Lower leg skin (tissue), 4 donors: ENCODE measurements around the gene SLC39A11. TPM values are rescaled to one million over a fixed set of nuclear protein-coding genes. Genes with fewer than 3 reads are reported as not detected.

Experiments used
- DNase-seq, 2 donors: peaks; one replicate each; pipeline ENCODE4 v3.0.0-alpha.2; 2019; ENCODE audit warnings: low spot score in 2 of 2
- H3K4me3 ChIP-seq: fragments of 200-600 bp; sonication (generic); 2 replicates; pipeline ENCODE4 v1.5.1; 2017; ENCODE audit warnings: mild to moderate bottlenecking, low read depth; ENCODE audit not compliant: poor library complexity, severe bottlenecking
- CTCF ChIP-seq, 3 donors: fragments of 450-650 bp; IDR thresholded peaks; one replicate each; pipeline ENCODE4 v1.5.1; 2016; ENCODE audit warnings: antibody characterized with exemption in 3 of 3, mild to moderate bottlenecking in 3 of 3, moderate library complexity in 2 of 3
- POLR2A ChIP-seq, 2 donors: fragments of 450-650 bp; IDR thresholded peaks; one replicate each; pipeline ENCODE4 v1.6.1; 2016 to 2017; ENCODE audit warnings: antibody characterized with exemption in 2 of 2, mild to moderate bottlenecking in 1 of 2, moderate library complexity in 1 of 2
- WGBS, 2 donors: methylation state at CpG; one replicate each; pipeline ENCODE4 v1.1.5; 2018; 5-methylcytosine and 5-hydroxymethylcytosine counted together
- intact Hi-C: fragments of 100-400 bp; cut with DNase I; formaldehyde crosslinking; loops from one replicate; pipeline ENCODE4 v1.15.0; 2023; ENCODE audit warnings: low total_unique reads
- total RNA-seq, 4 donors: library from RNA; depleted of rRNA; stranded (reverse); fragments of >200 nt; gene quantifications; one replicate each; pipeline ENCODE4 v1.1.0, GENCODE V29; 2016

Gene SLC39A11
- total RNA-seq, 4 donors from 2014 or later, result 41.6 to 59.0 (median 47.1) TPM

- intact Hi-C loops, result no loop called here
- H3K4me3 ChIP-seq, result no peak overlapping the region
- no peak for DNase-seq
- 79 to 97% methylated on average over 9 of the region's 9 CpGs for WGBS, 2 donors
- TF ChIP-seq POLR2A (IDR thresholded peaks at IDR 0.05), result no peak
- TF ChIP-seq CTCF (IDR thresholded peaks at IDR 0.05), result no peak
Measured at GRCh38 chr17:72984145-72984925, 108.2 kb downstream of the SLC39A11 start.

- intact Hi-C loops, result no loop called here
- no peak overlapping the region for H3K4me3 ChIP-seq
- TF ChIP-seq POLR2A (IDR thresholded peaks at IDR 0.05) (no peak), CTCF (IDR thresholded peaks at IDR 0.05) (no peak)
- 84 to 86% methylated on average over 3 of the region's 3 CpGs for WGBS, 2 donors
- no peak for DNase-seq
Measured at GRCh38 chr17:72982680-72983079, 109.8 kb downstream of the SLC39A11 start.

GRCh38 chr17:72978593-72979218 lies 113.8 kb downstream of the SLC39A11 start:
- WGBS, 2 donors, result 85 to 89% methylated on average over 9 of the region's 9 CpGs
- intact Hi-C loops, result no loop called here

GRCh38 chr17:72977771-72978417 lies 114.6 kb downstream of the SLC39A11 start:
- no peak for TF ChIP-seq POLR2A (IDR thresholded peaks at IDR 0.05)
- no peak for TF ChIP-seq CTCF (IDR thresholded peaks at IDR 0.05)
- H3K4me3 ChIP-seq, result no peak overlapping the region
- 72 to 79% methylated on average over 20 of the region's 20 CpGs for WGBS, 2 donors
- no peak for DNase-seq
- intact Hi-C loops, result no loop called here

More at GRCh38 chr17:72978593-72979218, 113.8 kb downstream of the SLC39A11 start:
- no peak for TF ChIP-seq CTCF (IDR thresholded peaks at IDR 0.05)
- TF ChIP-seq POLR2A (IDR thresholded peaks at IDR 0.05), result no peak
- no peak for DNase-seq
- no peak overlapping the region for H3K4me3 ChIP-seq

GRCh38 chr17:72976971-72977770 lies 115.3 kb downstream of the SLC39A11 start:
- 42 to 46% methylated on average over 12 of the region's 12 CpGs for WGBS, 2 donors
- peak in 1 of 2 donors; percentile 18 for DNase-seq
- intact Hi-C loops, result no loop called here
- no peak for TF ChIP-seq POLR2A (IDR thresholded peaks at IDR 0.05)
- no peak for TF ChIP-seq CTCF (IDR thresholded peaks at IDR 0.05)
- no peak overlapping the region for H3K4me3 ChIP-seq
